GM19463 (cell line): ENCODE data around the gene ATRIP.
"Not testable (repeated sequence)": the region's sequence is repeated elsewhere in the genome, so short reads cannot be mapped to it uniquely, and the experiment has no call there.

ENCODE experiments used
- ATAC-seq: cut with Tn5 transposase; IDR thresholded peaks from one replicate; pipeline ENCODE4 v1.9.1; 2021; ENCODE audit warnings: mild to moderate bottlenecking, moderate library complexity; ENCODE audit not compliant: unreplicated experiment

The ATRIP gene

DNA sequence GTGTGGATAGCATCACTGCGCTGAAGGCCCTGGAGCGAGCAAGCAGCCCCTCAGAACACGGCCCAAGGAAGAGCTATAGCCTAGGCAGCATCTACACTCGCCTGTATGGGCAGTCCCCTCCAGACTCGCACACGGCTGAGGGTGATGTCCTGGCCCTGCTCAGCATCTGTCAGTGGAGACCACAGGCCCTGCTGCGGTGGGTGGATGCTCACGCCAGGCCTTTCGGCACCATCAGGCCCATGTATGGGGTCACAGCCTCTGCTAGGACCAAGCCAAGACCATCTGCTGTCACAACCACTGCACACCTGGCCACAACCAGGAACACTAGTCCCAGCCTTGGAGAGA lies 20.5 kb downstream of the ATRIP start:
- ATAC-seq: no peak

DNA sequence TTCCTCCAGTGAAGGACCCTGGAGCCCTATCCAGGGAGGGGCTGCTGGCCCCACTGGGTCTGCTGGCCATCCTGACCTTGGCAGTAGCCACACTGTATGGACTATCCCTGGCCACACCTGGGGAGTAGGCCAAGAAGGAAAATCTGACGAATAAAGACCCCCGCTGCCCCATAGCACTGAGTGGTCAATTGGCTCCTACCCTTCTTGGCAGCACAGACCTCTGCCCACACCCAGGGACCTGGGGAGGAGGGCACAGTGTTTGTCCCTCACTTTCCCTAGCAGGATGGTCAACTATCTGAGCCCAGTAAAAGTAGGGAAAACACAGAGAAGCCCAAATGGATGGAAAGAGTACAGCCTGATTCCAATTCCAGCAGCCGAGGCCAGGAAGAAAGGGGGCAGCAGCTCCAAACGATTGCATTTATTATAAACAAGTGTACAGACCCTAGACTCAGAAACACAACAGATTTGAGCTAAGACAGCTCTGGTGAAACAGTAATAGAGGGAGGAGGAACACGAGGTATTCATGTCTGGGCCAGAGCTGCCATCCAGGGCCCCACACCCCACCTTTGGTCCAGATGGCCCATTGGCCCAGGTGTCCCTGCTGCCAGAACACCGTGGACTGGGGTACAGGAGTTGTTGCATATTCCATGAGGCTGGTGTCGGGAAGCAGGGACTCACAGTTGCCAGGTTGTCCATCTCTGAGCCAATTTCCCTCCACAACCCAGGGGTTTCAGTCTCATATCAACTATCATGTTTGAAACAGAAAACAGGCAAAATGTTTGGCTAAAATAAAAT lies 21.1 kb downstream of the ATRIP start:
- no peak for ATAC-seq

DNA sequence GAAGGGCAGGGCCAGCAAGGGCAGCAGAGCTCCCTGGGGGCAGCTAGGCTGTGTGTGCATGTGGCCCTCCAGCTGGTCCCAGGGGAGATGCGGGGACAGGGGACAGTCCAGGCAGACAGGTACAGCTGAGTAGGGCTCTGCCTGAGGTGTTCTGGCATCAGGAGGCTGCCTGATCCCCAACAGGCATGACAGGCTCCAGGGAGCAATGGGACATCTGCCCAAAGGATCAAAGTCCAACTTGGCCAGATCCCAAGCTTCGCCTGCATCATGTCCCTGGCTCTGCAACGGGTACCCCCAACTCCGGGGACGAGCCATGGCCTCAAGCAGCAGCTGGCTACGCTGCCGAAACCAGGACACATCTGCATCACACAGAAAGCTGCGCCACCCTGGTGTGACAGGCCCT lies 21.8 kb downstream of the ATRIP start:
- no peak for ATAC-seq

DNA sequence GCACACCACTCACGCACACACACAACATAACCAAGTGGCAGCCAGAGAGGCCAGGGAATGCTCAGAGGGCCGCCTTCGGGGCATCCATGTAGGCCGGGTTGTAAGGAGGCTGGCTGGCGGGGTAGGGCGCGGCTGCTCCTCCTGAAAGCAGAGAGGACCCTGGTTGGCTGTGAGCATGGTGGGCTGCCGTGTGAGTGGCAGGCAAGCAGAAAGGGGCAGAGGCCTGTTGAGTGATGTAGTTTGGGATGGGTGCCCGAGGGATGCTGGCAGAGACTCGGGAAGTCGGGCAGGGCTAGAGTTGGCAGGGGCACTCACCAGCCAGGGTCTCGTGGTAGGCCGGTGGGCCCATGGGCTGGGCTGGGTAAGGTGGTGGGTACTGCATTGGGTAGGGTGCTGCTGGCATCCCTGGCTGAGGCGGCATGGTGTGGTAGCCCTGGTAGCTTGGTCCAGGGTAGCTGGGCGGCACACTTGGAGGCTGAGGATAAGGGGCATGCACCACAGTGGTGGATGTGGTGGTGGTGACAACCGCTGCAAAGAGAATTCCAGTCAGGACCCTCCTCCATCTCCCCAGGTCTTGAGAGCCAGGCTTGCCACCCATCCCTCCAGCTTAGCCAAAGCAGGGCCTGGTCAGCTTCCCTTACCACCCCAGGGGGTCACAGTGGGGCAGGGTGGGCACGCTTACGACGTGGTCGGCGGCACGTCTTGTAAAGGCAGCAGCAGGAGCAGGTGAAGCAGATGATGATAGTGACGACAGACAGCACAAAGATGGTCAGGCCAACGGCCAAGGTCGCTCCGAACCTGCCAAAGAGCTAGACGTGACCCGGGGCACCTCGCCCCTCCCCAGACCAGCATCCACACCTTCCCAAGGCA lies 22.7 kb downstream of the ATRIP start:
- ATAC-seq: no peak

DNA sequence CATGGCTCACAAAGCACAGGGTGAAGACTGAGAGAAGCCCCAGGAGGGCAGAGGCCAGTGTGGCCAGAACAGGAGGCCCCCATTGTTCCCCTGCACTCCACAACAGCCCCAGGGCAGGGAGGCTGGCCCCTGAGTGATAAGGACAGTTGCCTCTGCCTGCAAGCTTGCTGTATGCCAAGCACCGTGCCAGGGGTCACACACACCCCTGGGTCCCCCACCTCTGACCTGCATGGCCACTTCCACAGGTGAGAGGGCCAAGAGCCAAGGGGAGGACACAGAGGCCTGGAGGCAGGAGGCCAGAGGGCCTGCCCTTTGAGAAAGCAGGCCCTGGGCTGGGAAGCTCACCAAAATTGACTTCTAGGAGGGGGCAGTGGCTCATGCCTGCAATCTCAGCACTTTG lies 23.7 kb downstream of the ATRIP start:
- ATAC-seq: no peak

DNA sequence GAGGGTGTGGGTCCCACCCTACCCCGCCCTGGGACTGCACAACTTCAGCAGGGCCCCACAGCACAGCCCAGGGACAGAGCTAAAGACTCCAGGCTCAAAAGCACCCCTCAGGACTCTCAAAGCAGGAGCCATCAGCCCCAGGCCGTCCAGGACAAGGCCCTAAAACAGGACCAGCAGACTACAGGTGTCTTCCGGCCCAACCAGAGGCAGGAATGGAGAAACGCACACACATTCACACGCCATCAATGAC lies 26.1 kb downstream of the ATRIP start:
- ATAC-seq: peak; percentile 3

DNA sequence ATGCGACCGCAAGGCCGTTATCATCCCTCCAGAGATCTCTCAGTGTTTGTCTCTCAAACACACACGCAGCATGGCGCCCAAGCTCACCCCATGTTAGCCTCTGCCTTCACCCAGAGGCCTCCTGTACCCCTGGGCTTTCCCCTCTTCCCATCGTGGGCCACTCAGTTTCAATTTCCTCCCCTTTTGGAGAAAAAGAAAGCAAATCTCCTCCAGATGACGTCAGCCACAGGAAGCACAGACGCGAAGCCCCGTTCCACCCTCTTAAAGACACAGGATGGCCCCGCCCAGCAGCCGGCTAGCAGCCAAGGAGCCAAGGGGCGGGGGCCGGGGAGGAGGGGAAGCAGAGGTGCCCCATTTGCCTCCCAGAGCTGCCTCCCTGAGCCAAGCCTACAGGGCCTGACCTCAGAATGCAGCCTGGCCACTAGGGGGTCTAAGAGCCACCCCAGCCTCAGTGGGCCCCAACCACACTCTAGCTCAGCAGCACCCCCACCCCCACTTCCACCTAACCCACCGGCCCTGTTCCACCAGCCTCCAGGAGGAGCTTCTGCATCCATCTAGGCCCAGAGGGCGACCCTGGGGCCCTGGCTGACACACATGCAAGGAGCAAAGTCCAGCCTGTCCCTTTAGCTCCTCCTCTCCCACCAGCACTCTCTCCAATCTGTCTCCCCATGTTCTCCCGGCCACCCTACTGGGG lies 26.5 kb downstream of the ATRIP start:
- ATAC-seq: peak; percentile 88

DNA sequence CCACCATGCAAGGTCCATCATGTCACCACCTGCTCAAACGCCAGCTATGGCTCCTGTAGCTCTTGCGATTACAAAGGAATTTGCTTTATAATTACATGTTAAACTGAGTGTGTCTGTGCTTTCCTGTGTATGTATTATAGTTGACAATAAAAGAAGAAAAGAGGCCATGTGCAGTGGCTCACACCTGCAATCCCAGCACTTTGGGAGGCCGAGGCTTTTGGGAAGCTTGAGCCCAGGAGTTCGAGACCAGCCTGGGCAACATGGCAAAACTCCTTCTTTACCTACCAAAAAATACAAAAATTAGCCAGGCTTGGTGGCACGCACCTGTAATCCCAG lies 27.0 kb downstream of the ATRIP start:
- no peak for ATAC-seq

DNA sequence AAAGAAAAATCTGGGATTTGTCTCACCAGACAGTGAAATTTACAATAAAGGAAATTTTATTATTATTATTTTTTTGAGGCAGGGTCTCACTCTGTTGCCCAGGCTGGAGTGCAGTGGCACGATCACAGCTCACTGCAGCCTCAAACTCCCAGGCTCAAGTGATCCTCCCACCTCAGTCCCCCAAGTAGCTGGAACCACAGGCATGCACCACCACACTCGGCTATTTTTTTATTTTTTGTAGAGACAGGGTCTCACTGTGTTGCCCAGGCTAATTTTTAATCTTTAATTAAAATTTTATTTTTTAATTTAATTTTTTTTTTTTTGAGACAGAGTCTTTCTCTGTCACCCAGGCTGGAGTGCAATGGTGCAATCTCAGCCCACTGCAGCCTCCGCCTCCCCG lies 27.5 kb downstream of the ATRIP start:
- ATAC-seq: not testable (repeated sequence)

DNA sequence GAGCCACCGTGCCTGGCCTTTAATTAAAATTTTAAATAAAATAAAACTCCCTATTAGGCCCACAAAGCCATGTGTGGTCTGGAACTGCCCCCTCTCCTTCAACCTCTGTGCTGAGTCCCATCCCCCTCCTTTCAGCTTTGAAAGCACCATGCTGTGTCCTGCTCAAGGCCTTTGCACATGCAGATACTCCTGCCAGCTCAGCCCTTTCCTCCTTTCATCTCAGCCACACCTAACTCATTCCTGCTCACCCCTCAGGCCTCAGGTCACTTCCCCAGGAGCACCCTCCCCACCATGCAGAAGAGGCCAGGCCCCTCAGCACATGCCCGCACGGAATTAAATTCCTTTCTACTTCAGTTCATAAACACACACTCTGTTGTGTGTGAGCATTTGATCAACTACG lies 28.1 kb downstream of the ATRIP start:
- no peak for ATAC-seq

DNA sequence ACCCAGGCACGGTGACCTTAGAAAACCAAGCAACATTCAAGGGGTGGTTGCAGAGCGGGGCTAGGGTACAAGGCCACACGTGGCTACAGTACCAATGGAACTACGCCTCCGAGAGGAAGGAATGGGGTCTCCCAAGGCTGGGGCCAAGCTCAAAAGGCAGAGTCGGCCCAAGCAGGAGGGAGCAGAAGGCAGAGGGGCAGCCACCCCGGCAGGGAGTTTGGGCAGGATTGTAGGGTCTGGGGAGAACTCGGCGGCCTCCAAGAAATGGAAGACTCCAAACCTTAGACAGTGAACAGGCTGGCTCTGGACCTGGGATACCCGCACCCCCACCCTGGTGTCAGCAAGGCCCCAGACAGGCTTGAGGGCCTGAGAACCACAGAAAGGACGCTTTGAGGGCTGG lies 28.7 kb downstream of the ATRIP start:
- no peak for ATAC-seq

DNA sequence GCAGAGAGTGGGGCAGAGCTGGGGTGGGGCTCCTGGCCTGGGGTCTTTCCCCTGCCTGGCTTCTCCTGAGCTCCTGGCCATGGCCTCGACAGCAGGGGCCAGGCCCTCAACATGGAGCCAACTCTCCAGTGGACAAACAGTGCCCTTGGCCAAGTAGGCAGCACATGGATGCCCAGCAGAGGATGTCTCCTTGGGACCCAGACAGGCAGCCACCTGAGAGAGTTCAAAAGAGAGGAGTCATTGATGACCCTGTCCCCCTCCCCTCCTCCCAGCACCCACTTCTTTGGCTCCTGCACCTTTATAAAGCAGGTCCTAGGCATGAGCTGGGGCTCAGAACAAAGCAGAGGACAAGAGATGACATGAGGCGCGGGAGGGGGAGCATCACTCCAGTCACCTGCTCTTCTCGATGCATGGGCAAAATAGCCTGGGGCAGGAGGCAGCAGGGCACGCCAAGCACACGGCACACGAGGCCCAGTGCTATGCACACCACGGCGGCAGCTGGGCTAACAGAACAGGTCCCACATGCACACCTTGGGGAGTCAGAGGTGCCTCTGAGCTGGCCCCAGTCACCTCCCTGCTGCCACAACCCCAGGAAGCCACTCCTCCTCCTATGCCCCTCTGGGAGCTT lies 30.0 kb downstream of the ATRIP start:
- ATAC-seq: no peak

DNA sequence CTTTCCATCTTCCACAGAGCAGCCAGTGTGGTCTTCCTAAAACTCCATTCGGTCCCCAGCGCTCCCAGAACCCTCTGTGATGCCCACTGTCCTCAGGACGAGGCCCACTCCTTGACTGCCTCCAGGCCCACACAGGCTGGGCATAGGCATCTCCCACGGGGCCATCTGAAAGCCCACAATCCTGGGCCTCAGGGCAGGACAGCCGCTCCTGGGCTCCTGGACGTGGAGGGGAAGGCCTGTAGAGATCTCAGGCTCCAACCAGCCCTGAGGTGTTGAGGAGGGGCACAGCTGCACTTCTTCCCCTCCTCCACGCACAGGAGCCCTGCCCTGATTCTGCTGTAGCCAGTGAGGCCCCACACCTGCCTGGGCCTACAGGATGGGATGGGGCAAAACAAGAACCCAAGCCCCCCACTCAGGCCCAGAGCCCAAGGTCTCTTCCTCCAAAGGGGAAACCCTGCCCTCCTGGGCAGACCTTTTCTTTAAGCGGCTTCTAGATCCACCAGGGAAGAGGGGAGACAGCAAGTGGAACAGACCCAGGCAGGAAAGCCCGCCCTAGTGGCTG lies 31.5 kb downstream of the ATRIP start:
- ATAC-seq: no peak

DNA sequence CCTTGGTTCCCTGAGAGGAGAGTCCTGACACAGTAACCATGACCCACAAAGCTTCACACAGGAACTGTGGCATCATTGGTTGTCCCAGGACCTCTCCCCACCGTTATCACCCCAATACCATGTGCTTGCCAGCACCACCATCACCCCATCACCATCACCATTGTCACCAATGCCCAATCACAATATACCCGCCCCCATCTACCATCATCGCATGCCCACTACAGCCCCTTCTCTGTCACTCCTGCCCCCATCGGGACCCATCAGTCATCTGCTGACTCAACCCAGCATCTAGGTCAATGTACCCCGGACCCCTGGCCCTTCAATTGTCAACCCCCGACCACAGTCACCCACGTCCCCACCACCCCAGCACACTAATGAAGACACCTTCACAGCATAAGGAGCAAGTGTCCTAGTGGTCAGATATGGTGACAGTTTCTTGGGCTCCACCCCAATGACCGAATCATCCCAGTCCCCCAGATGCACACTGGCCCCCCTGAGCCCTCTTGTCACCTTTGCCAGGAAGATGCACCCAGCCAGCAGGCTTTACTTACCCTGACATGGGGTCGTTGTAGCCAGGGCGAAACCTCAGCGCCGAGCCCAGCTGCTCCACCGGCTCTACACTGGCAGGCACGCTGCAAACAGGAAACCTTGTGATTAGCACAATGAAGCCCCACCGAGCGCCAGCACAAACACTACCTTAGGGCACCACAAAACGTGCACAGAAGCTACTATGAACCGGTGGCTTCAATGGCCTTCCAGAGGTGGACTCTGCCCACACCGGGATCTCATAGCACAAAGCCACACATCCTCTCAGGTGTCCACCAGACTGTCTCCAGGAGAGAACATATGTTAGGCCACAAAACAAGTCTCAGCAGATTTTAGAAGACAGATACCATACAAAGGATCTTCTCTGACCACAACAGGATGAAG lies 32.4 kb downstream of the ATRIP start:
- ATAC-seq: no peak

DNA sequence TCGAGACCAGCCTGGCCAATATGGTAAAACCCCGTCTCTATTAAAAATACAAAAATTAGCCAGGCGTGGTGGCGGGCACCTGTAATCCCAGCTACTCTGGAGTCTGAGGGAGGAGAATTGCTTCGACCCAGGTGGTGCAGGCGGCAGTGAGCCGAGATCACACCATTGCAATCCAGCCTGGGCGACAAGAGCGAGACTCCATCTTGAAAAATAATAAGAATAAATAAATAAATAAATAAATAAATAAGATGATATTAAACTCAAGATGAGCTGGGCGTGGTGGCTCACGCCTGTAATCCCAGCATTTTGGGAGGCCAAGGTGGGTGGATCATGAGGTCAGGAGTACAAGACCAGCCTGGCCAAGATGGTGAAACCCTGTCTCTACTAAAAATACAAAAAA lies 34.4 kb downstream of the ATRIP start:
- ATAC-seq: not testable (repeated sequence)

DNA sequence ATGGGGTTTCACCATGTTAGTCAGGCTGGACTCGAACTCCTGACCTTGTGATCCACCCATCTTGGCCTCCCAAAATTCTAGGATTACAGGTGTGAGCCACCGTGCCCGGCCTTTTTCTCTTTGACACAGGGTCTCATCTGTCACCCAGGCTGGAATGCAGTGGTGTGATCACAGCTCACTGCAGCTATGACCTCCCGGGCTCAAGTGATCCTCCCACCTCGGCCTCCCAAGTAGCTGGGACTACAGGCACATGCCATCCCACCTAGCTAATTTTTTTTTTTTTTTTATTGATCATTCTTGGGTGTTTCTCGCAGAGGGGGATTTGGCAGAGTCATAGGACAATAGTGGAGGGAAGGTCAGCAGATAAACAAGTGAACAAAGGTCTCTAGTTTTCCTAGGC lies 36.3 kb downstream of the ATRIP start:
- ATAC-seq: not testable (repeated sequence)

DNA sequence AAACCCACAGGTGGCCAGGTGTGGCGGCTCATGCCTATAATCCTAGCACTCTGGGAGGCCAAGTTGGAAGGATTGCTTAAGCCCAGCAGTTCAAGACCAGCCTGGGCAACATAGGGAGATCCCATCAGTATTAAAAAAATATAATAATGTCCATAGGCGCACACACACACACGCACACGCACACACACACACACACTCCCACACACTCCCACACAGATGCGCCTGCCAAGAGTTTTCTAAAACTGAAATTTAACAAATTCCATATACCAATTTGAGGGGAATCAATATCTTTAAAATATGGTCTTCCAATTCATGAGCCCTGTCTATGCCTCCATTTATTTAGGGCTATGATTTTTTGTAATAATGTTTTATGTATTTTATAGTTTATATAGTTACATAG lies 40.4 kb downstream of the ATRIP start:
- ATAC-seq: no peak

DNA sequence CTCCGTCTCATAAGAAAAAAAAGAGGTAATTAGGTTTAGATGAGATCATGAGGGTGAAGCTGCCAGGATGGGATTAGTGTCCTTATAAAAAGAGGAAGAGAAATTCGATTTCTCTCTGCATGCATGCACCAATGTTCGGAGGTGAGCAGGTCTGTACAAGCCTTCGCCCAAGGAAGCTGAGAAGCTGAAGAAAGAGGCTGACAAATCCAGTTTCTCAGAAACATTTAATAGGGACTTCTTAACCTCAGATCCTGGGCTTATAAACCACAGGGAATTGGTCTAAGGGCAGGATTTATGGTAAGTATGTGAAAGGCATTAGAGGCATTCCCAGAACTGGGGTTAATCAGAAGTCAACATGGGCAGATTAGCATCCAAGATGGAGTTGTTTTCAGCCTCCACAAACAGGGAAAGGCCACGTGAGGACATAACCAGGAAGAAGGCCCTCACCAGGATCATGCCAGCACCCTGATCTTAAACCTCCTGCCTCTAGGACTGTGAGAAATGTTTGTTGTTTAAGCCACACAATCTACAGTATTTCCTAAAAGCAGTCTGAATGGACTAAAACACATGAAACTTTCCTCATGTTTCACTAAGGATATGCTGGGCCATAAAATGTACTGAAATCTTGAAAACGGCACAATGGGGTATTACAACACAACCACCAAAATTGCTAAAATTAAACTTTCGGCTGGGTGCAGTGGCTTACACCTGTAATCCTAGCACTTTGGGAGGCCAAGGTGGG lies 46.1 kb downstream of the ATRIP start:
- no peak for ATAC-seq

DNA sequence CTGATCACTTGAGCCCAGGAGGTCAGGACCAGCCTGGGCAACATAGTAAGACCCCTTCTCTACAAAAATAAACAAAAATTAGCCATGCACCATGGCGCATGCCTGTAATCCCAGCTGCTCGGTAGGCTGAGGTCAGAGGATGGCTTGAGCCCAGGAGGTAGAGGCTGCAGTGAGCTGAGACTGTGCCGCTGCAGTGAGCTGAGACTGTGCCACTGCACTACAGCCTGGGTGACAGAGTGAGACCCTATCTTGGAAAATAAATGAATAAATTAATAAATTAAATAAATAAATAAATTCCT lies 46.6 kb downstream of the ATRIP start:
- no peak for ATAC-seq

DNA sequence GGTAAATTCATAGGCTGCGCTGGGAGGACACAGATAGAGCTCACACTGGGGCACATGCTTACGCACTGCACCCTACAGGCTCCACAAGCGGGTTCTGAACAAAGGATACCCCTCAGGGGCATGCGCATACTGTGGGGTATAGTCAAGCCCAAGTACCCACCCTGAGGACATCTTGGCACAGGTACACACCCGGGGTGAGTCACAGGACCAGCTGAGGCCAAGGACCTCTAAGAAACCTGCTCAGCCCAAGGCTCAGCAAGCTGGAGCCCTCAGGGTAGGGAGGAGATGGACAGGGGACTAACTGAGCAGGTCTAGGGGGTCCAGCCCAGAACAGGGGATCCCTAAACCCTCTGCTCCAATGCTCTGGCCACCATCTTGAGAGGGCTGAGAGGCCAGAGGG lies 54.1 kb downstream of the ATRIP start:
- ATAC-seq: no peak
